ENCODE data around the gene POU5F1. TPM values are rescaled to one million over a fixed set of nuclear protein-coding genes. Genes with fewer than 3 reads are reported as not detected.
A peak's percentile ranks its signal among the peaks of the same experiment; 100 is the strongest.

Gene POU5F1
- total RNA-seq, 1 donor from 2014 or later = not detected

DNA sequence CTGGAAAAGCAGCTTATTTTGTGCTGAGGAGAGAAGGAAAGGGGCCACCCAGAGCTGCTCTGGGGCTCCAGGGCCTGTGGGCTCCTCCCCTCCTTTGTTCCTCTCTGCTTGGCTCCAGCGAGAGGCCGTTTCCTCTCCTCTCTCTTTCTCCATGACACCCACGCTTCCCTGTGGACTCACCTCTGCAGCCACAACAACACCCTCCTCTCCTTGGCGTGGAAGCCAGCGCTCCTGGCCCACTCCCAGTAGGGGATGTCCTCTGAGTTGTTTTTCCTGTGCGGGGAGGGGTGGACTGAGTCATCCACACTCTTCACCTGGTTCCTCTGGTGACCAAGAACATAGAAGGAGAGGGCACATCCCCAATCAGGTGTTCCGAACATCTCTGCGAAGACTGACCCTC, 45.3 kb downstream of the POU5F1 start:
- H3K4me1 Mint-ChIP-seq (ENCODE audit: unreplicated experiment) = peaks cover 33% of the 10 kb centered on the region
- no peak overlapping the region for H3K4me3 Mint-ChIP-seq (ENCODE audit: unreplicated experiment)
- DNase-seq (ENCODE audit: extremely low spot score, unreplicated experiment) = no peak
- no peaks in the 10 kb centered on the region for H3K9me3 Mint-ChIP-seq (ENCODE audit: unreplicated experiment)
- H3K27ac Mint-ChIP-seq (ENCODE audit: unreplicated experiment) = no peak overlapping the region
- peaks cover 16% of the 10 kb centered on the region for H3K27me3 Mint-ChIP-seq (ENCODE audit: unreplicated experiment)
- no peaks in the 10 kb centered on the region for H3K36me3 Mint-ChIP-seq (ENCODE audit: unreplicated experiment)
- TF ChIP-seq, protein P1, sequence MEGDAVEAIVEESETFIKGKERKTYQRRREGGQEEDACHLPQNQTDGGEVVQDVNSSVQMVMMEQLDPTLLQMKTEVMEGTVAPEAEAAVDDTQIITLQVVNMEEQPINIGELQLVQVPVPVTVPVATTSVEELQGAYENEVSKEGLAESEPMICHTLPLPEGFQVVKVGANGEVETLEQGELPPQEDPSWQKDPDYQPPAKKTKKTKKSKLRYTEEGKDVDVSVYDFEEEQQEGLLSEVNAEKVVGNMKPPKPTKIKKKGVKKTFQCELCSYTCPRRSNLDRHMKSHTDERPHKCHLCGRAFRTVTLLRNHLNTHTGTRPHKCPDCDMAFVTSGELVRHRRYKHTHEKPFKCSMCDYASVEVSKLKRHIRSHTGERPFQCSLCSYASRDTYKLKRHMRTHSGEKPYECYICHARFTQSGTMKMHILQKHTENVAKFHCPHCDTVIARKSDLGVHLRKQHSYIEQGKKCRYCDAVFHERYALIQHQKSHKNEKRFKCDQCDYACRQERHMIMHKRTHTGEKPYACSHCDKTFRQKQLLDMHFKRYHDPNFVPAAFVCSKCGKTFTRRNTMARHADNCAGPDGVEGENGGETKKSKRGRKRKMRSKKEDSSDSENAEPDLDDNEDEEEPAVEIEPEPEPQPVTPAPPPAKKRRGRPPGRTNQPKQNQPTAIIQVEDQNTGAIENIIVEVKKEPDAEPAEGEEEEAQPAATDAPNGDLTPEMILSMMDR (IDR thresholded peaks at IDR 0.05) = no peak

DNA sequence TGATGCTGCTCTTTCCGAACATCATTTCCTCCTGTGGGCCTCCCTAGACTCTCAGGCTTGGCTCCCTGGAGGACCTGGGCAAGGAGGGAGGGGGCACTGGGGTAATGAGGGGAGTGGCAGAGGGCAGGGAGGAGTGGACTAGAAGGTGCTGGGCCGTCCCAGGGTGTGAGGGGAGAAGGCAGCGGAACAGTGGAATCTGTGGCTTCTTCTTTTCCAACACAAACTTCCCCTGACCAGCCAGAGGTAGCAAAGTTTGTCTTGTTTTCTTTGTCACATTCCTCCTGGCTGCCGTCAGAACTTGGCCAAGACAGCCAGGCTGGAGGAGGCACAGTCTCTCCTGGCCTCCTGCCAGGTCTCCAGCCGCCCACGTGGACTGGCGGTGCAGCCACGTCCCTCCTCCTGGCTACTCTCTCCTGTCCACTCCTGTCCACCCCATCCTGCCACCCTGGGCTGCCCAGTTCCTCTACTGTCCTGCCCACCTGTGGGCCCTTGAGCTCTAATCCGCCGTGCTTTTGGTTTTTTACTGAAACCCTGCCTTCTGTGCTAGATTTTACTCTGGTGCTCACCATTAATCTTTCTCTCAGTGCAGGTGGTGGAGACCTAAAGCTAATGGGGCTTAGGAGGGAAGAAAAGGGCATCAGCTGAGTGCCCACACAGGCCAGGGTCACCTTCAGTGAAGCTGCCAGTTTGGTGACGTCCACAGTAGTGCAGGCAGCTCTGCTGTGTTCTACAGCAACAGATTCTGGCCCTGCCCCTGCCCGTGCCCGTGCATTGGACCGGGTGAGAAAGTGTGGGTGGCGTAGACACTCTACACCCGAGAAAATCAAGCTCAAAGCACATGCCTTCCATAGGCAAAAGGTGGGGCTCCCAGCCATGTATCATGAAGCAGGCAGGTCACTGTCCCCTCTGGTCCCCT, 47.4 kb downstream of the POU5F1 start:
- H3K36me3 Mint-ChIP-seq (ENCODE audit: unreplicated experiment) = no peaks in the 10 kb centered on the region
- no peaks in the 10 kb centered on the region for H3K9me3 Mint-ChIP-seq (ENCODE audit: unreplicated experiment)
- peaks cover 3% of the 10 kb centered on the region for H3K27me3 Mint-ChIP-seq (ENCODE audit: unreplicated experiment)
- peak overlapping the region; percentile 83 for H3K27ac Mint-ChIP-seq (ENCODE audit: unreplicated experiment)
- no peak overlapping the region for H3K4me3 Mint-ChIP-seq (ENCODE audit: unreplicated experiment)
- H3K4me1 Mint-ChIP-seq (ENCODE audit: unreplicated experiment) = peaks cover 31% of the 10 kb centered on the region
- DNase-seq (ENCODE audit: extremely low spot score, unreplicated experiment) = peak; percentile 93
- TF ChIP-seq, protein P1 (IDR thresholded peaks at IDR 0.05) = no peak

DNA sequence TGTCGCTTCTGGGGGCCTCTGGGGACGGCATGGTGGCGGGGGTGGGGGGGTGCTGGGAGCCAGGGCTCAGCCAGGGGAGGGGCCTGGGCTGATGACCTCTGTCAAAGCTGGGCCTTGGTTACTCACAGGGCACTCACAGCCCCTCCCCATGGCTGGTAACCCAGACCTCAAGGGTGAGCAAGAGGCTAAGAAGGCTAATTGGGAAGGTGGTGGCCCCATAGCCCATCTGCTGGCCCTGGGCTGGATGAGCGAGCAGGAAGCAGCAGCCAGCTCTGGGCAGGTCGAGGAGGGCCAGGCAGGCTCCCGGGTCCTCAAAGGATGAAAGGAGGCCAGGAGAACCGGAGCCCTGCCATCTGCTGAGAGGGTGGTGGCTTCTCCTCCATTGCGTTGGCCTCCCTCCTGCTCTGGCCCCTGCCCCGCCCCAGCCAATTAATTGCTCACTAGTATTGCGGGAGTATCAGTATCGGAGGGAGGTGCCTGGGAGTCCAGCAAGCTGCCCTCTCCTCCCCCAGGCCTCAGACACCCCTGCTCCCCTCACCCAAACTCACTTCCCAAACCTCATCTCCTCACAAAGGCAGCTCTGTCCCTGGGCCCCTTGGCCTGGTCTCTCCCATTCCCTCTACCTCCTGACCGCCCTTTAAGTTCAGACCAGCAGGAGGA, 49.2 kb downstream of the POU5F1 start:
- Mint-ChIP-seq H3K4me1 (ENCODE audit: unreplicated experiment) (peaks cover 24% of the 10 kb centered on the region), H3K27me3 (ENCODE audit: unreplicated experiment) (no peaks in the 10 kb centered on the region), H3K36me3 (ENCODE audit: unreplicated experiment) (no peaks in the 10 kb centered on the region), H3K4me3 (ENCODE audit: unreplicated experiment) (no peak overlapping the region), H3K27ac (ENCODE audit: unreplicated experiment) (no peak overlapping the region), H3K9me3 (ENCODE audit: unreplicated experiment) (no peaks in the 10 kb centered on the region)
- TF ChIP-seq, protein P1 (IDR thresholded peaks at IDR 0.05) = no peak
- DNase-seq (ENCODE audit: extremely low spot score, unreplicated experiment) = no peak

DNA sequence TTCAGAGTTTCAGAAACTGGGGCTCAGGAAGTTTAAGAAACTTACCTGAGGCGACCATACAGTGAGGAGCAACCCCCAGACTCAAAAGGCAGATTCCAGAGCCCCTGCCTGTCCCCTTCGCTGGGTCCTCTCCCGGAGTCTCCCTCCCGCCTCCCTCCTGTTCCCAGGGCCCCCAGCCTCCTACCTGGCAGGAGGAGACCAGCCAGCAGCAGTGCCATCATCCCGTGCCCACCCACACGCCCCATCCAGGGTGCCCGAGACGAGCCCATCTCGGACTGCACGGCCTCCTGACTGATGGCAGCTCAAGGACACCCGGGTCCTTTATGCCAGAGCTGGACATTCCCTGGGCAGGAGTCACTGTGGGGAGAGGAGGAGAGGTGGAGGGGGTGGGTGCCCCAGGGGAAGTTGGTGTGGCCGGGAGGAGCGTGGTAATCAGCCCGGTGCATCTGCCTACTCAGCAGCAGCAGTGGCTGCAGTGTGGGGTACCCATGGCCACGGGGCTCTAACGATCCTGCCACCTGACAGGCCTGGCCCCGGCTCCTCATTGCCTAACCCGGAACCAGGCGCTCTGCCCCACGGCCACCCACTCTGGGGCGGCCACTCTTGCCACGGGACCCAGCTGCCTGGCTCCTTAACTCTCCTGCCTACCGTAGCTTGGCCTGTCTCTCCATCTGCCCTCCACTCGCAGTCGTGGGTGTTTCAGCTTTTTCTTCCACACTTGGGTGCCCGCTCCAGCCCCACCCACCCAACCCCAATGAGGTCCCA, 50.1 kb downstream of the POU5F1 start, which contains the start of gene CDSN:
Gene CDSN, minus strand, starts transcription at position 296 of the 765 bp plus-strand sequence. Its CDS starts 27 bp downstream, at position 269.
- no peak for DNase-seq (ENCODE audit: extremely low spot score, unreplicated experiment)
- Mint-ChIP-seq H3K4me3 (ENCODE audit: unreplicated experiment) (no peak within 1 kb of the TSS), H3K9me3 (ENCODE audit: unreplicated experiment) (no peaks in the 10 kb centered on the region), H3K27ac (ENCODE audit: unreplicated experiment) (no peak within 1 kb of the TSS), H3K36me3 (ENCODE audit: unreplicated experiment) (no peaks in the 10 kb centered on the region), H3K4me1 (ENCODE audit: unreplicated experiment) (peaks cover 27% of the 10 kb centered on the region), H3K27me3 (ENCODE audit: unreplicated experiment) (no peaks in the 10 kb centered on the region)
- TF ChIP-seq, protein P1 (IDR thresholded peaks at IDR 0.05) = no peak
